ENCODE results near the gene PLK5.
"Not testable (repeated sequence)": the region's sequence is repeated elsewhere in the genome, so short reads cannot be mapped to it uniquely, and the experiment has no call there.

The PLK5 gene

DNA sequence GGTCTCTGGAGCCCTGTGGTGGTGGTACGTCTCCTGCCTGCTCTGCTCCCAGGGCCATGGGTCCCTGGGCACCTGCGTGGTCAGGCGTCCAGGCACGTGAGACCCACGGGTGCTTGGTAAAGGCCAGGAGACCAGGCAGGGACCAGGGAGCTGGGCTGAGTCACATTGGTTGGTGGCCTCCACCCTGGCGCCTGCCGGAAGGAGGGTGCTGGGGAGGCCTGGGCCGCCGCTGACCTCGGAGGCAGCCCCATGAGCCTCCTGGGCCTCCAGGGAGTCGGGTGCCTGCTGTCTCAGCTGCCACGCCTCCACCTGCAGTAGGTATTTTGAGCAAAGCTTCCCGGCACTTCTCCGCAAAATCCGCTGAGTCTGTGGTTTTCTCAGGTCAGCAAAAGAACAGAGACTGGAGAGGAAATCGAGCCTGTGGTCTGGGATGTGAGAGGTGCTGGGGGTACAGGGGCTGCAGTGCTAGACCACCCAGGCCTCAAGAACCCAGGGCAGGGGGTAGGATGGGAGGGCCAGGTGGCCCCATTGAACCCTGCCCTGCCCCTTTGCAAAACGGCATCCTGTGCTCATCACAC is 3.6 kb upstream of the PLK5 start:
- Histone ChIP-seq H3K9me3 (no peaks in the 10 kb centered on the region), H3K36me3 (replicated peaks) (no peaks in the 10 kb centered on the region), H3K27me3 (ENCODE audit: low read depth) (peaks cover 10% of the 10 kb centered on the region; the same call in 1 of the 2 replicates), H3K4me1 (no peaks in the 10 kb centered on the region), H3K4me3 (no peak overlapping the region)
- in situ Hi-C loops (cut with MboI; ENCODE audit: low sequenced_read_pairs), result no loop called here
- no peak for DNase-seq (ENCODE audit: low spot score in 2 of 2)

DNA sequence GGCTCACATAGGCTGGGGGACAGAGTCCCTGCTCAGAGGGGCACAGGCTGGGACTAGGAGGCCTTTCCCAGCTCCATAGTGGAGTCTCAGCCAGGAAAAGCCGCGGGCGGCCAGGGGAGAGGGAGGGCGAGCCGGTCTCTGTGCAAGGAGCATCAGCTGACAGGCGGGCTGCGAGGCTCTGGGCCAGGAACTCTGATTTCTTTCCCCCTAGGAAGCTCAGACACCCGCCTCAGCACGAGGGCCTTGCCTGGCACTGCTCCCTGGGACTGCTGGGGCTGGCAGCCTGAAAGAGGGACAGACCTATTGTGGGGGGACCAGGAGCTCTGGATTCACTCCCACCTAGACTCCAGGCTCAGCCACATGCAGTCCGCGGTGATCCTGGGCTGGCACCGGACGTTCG is 2.2 kb upstream of the PLK5 start:
- H3K4me3 ChIP-seq, result no peak overlapping the region
- in situ Hi-C loops (cut with MboI; ENCODE audit: low sequenced_read_pairs), result no loop called here
- DNase-seq (ENCODE audit: low spot score in 2 of 2), result no peak

DNA sequence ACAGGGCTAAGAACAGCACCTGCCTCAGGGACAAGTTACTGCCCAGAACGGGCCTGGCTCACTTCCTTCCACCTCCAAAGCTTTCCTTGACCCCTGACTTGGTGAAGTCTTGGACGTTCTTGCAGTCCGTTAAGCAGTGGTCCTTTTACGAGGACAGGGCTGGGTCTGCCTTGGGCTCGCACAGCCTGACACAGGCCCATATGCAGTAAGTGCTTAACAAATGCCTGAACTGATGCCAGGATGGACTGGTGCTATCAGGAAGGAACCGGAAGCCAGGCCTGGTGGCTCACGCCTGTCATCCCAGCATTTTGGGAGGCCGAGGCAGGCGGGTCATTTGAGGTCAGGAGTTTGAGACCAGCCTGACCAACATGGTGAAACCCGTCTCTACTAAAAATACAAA is 1.8 kb upstream of the PLK5 start:
- in situ Hi-C loops (cut with MboI; ENCODE audit: low sequenced_read_pairs), result no loop called here
- DNase-seq (ENCODE audit: low spot score in 2 of 2), result no peak
- Histone ChIP-seq H3K27me3 (ENCODE audit: low read depth) (peaks cover 14% of the 10 kb centered on the region; the same call in 1 of the 2 replicates), H3K36me3 (replicated peaks) (no peaks in the 10 kb centered on the region), H3K4me1 (no peaks in the 10 kb centered on the region), H3K9me3 (no peaks in the 10 kb centered on the region), H3K4me3 (no peak overlapping the region)

More for the DNA sequence above, 2.2 kb upstream of the PLK5 start:
- no peaks in the 10 kb centered on the region for H3K9me3 ChIP-seq
- peaks cover 14% of the 10 kb centered on the region; the same call in 1 of the 2 replicates for H3K27me3 ChIP-seq (ENCODE audit: low read depth)
- no peaks in the 10 kb centered on the region for H3K4me1 ChIP-seq
- H3K36me3 ChIP-seq (replicated peaks), result no peaks in the 10 kb centered on the region

DNA sequence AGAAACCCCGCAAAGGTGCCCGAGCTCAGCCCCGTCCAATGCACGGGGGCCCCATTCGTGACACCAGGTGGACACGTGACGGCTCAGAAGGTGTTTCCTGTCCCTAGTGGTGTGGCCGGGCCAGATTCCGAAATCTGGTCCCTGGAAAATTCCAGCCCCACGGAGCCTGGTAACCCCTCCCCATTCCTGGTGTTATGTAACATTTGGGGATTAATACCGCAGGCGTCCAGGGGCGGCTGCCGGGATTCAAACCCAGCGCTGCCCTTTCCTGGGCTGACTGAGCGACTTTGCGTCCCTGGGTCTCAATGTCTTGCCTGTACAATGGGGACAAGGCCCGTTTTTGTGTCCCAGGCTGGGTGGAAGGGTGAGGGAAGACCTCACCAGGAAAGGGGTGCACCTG is 1.0 kb upstream of the PLK5 start:
- DNase-seq (ENCODE audit: low spot score in 2 of 2), result no peak

GRCh38 chr19:1524287-1524971 is 552 bp downstream of the PLK5 start:
- H3K4me3 ChIP-seq, result no peak overlapping the region
- no peaks in the 10 kb centered on the region for H3K4me1 ChIP-seq
- H3K27me3 ChIP-seq (ENCODE audit: low read depth), result peaks cover 14% of the 10 kb centered on the region; the same call in 1 of the 2 replicates
- in situ Hi-C loops (cut with MboI; ENCODE audit: low sequenced_read_pairs), result no loop called here
- no peaks in the 10 kb centered on the region for H3K36me3 ChIP-seq (replicated peaks)
- DNase-seq (ENCODE audit: low spot score in 2 of 2), result no peak
- H3K9me3 ChIP-seq, result no peaks in the 10 kb centered on the region

More for the DNA sequence above, 1.0 kb upstream of the PLK5 start:
- Histone ChIP-seq H3K4me1 (no peaks in the 10 kb centered on the region), H3K4me3 (no peak overlapping the region), H3K9me3 (no peaks in the 10 kb centered on the region), H3K36me3 (replicated peaks) (no peaks in the 10 kb centered on the region), H3K27me3 (ENCODE audit: low read depth) (peaks cover 14% of the 10 kb centered on the region; the same call in 1 of the 2 replicates)
- in situ Hi-C loops (cut with MboI; ENCODE audit: low sequenced_read_pairs), result no loop called here

DNA sequence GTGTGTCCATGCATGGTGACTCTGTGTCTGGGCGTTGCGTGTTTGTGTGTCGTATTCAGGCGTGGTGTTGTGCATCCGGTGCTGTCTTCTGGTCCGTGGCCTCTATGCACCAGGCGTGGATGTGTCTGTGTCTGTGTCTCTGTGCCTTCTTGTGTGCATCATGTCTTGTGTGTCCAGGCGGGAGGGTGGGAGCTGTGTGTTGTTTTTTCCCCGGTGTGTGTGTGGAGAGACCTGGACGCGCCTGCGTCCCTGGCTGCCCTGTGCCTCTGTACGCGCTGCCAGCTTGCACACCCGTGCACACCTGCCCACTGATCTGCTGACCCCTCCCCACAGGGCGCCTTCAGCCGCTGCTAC is 1.1 kb downstream of the PLK5 start:
- no peak for DNase-seq (ENCODE audit: low spot score in 2 of 2)

GRCh38 chr19:1525343-1525742 is 1.5 kb downstream of the PLK5 start:
- Histone ChIP-seq H3K4me1 (no peaks in the 10 kb centered on the region), H3K9me3 (no peaks in the 10 kb centered on the region), H3K27me3 (ENCODE audit: low read depth) (peaks cover 14% of the 10 kb centered on the region; the same call in 1 of the 2 replicates), H3K4me3 (no peak overlapping the region), H3K36me3 (replicated peaks) (no peaks in the 10 kb centered on the region)
- in situ Hi-C loops (cut with MboI; ENCODE audit: low sequenced_read_pairs), result no loop called here
- no peak for DNase-seq (ENCODE audit: low spot score in 2 of 2)

More for the DNA sequence above, 1.1 kb downstream of the PLK5 start:
- Histone ChIP-seq H3K27me3 (ENCODE audit: low read depth) (peaks cover 14% of the 10 kb centered on the region; the same call in 1 of the 2 replicates), H3K36me3 (replicated peaks) (no peaks in the 10 kb centered on the region), H3K4me1 (no peaks in the 10 kb centered on the region), H3K9me3 (no peaks in the 10 kb centered on the region), H3K4me3 (no peak overlapping the region)
- in situ Hi-C loops (cut with MboI; ENCODE audit: low sequenced_read_pairs), result no loop called here

GRCh38 chr19:1526066-1526778 is 2.3 kb downstream of the PLK5 start:
- Histone ChIP-seq H3K4me3 (no peak overlapping the region), H3K27me3 (ENCODE audit: low read depth) (peaks cover 14% of the 10 kb centered on the region; the same call in 1 of the 2 replicates), H3K9me3 (no peaks in the 10 kb centered on the region), H3K36me3 (replicated peaks) (no peaks in the 10 kb centered on the region), H3K4me1 (no peaks in the 10 kb centered on the region)
- DNase-seq (ENCODE audit: low spot score in 2 of 2), result no peak
- in situ Hi-C loops (cut with MboI; ENCODE audit: low sequenced_read_pairs), result no loop called here

DNA sequence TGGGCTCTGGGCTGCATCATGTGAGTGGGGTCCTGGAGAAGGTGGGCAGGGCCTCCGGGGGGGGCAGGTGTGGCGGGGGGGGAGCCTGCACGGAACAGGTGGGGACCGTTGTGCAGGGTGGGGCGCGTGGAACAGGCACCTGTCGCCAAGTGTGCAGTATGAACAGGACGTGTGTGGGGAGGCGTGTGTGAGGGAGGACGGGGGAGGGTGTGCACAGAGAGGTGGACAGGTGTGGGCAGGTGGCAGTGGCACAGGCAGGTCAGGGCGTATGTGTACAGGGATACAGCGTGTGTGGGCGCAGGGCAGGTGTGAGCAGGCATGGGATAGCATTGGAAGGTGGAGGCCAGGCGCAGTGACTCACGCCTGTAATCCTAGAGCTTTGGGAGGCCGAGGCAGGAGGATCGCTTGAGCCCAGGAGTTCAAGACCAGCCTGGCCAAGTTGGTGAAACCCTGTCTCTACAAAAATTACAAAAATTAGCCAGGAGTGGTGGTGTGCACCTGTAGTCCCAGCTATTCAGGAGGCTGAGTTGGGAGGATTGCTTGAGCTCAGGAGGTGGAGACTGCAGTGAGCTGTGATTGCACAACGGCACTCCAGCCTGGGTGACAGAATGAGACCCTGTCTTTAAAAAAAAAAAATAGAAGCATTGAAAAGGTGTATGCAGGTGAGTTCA is 3.2 kb downstream of the PLK5 start:
- in situ Hi-C loops (cut with MboI; ENCODE audit: low sequenced_read_pairs), result no loop called here

GRCh38 chr19:1527650-1528309 is 3.9 kb downstream of the PLK5 start:
- H3K36me3 ChIP-seq (replicated peaks), result no peaks in the 10 kb centered on the region
- no peaks in the 10 kb centered on the region for H3K9me3 ChIP-seq
- H3K4me1 ChIP-seq, result no peaks in the 10 kb centered on the region
- in situ Hi-C loops (cut with MboI; ENCODE audit: low sequenced_read_pairs), result no loop called here
- no peak overlapping the region for H3K4me3 ChIP-seq
- H3K27me3 ChIP-seq (ENCODE audit: low read depth), result peaks cover 14% of the 10 kb centered on the region; the same call in 1 of the 2 replicates
- DNase-seq (ENCODE audit: low spot score in 2 of 2), result no peak

More for the DNA sequence above, 3.2 kb downstream of the PLK5 start:
- H3K4me3 ChIP-seq, result no peak overlapping the region
- no peaks in the 10 kb centered on the region for H3K9me3 ChIP-seq
- H3K36me3 ChIP-seq (replicated peaks), result no peaks in the 10 kb centered on the region
- peaks cover 14% of the 10 kb centered on the region; the same call in 1 of the 2 replicates for H3K27me3 ChIP-seq (ENCODE audit: low read depth)
- H3K4me1 ChIP-seq, result no peaks in the 10 kb centered on the region
- DNase-seq (ENCODE audit: low spot score in 2 of 2), result no peak

GRCh38 chr19:1528596-1529429 is 4.9 kb downstream of the PLK5 start:
- no peaks in the 10 kb centered on the region for H3K9me3 ChIP-seq
- no peaks in the 10 kb centered on the region for H3K36me3 ChIP-seq (replicated peaks)
- no peak overlapping the region for H3K4me3 ChIP-seq
- DNase-seq (ENCODE audit: low spot score in 2 of 2), result no peak
- no peaks in the 10 kb centered on the region for H3K4me1 ChIP-seq
- peaks cover 14% of the 10 kb centered on the region; the same call in 1 of the 2 replicates for H3K27me3 ChIP-seq (ENCODE audit: low read depth)
- in situ Hi-C loops (cut with MboI; ENCODE audit: low sequenced_read_pairs), result no loop called here

- in situ Hi-C loops (cut with MboI; ENCODE audit: low sequenced_read_pairs), result no loop called here
- Histone ChIP-seq H3K36me3 (replicated peaks) (no peaks in the 10 kb centered on the region), H3K4me3 (no peak overlapping the region), H3K27me3 (ENCODE audit: low read depth) (peaks cover 13% of the 10 kb centered on the region; the same call in 1 of the 2 replicates), H3K9me3 (no peaks in the 10 kb centered on the region), H3K4me1 (no peaks in the 10 kb centered on the region)
- no peak for DNase-seq (ENCODE audit: low spot score in 2 of 2)
Observed at GRCh38 chr19:1529430-1529816, 5.5 kb downstream of the PLK5 start.

GRCh38 chr19:1530856-1531255 is 7.0 kb downstream of the PLK5 start:
- in situ Hi-C loops (cut with MboI; ENCODE audit: low sequenced_read_pairs); H3K36me3 ChIP-seq (replicated peaks); H3K9me3 ChIP-seq; H3K4me3 ChIP-seq; H3K27me3 ChIP-seq (ENCODE audit: low read depth); DNase-seq (ENCODE audit: low spot score in 2 of 2); H3K4me1 ChIP-seq: not testable (repeated sequence)

Data from HAP-1 (cell line).